Measurements from ENCODE around the gene THPO.

GRCh38 chr3:184383033-184383740, 5.2 kb upstream of the THPO start:
- TF ChIP-seq POLR2A (conservative IDR thresholded peaks at IDR 0.05) = no peak
- TF ChIP-seq CTCF (IDR thresholded peaks at IDR 0.05 in 2 of 3, conservative IDR thresholded peaks at IDR 0.05 in 1 of 3; ENCODE audit: insufficient read depth in 2 of 3, low read depth in 1 of 3, low read length in 3 of 3) = no peak
- no peak for TF ChIP-seq XRCC5 (IDR thresholded peaks at IDR 0.05; ENCODE audit: low read depth, low read length)
- no peak for TF ChIP-seq RUNX1 (IDR thresholded peaks at IDR 0.05; ENCODE audit: low read depth)
- TF ChIP-seq SOX6 (IDR thresholded peaks at IDR 0.05) = no peak
- TF ChIP-seq SREBF1 (IDR thresholded peaks at IDR 0.05; ENCODE audit: borderline replicate concordance, low read depth, low read length) = no peak
- no peak for TF ChIP-seq FOXK2 (conservative IDR thresholded peaks at IDR 0.05 in 1 of 2, IDR thresholded peaks at IDR 0.05 in 1 of 2; ENCODE audit: low read depth in 2 of 2)
- no peak for TF ChIP-seq POLR2AphosphoS5 (IDR thresholded peaks at IDR 0.05; ENCODE audit: control insufficient read depth, insufficient read depth, low read depth, low read length)
- TF ChIP-seq SRSF1 (IDR thresholded peaks at IDR 0.05; ENCODE audit: low read depth, low read length) = no peak
- TF ChIP-seq ZNF830 (CRISPR knock-in tag; IDR thresholded peaks at IDR 0.05) = no peak
- TF ChIP-seq ZNF280B (CRISPR knock-in tag; IDR thresholded peaks at IDR 0.05) = no peak
- TF ChIP-seq RBM14 (IDR thresholded peaks at IDR 0.05; ENCODE audit: borderline replicate concordance, insufficient read depth, low read depth, low read length) = no peak
- TF ChIP-seq ZFP91 (CRISPR knock-in tag; IDR thresholded peaks at IDR 0.05) = no peak
- TF ChIP-seq CHD4 (IDR thresholded peaks at IDR 0.05; ENCODE audit: insufficient read depth, insufficient replicate concordance, low read depth, low read length, poor library complexity, severe bottlenecking) = no peak

All from K562 (cell line).